MM.1S (cell line): Measurements from ENCODE around the gene DCLK1.

Source experiments
- DNase-seq: peaks from one replicate; pipeline ENCODE4 v3.0.0-alpha.2; 2015
- H2AFZ ChIP-seq: fragments of 300-600 bp; sonication (generic); 2 replicates; pipeline ENCODE4 v1.6.0; 2016; ENCODE audit warnings: antibody characterized with exemption, low read length
- H3F3A ChIP-seq: fragments of 300-600 bp; sonication (generic); 2 replicates; pipeline ENCODE4 v1.6.1; 2016; ENCODE audit warnings: mild to moderate bottlenecking, antibody characterized with exemption, low read length, moderate library complexity, mixed read lengths; ENCODE audit not compliant: insufficient read depth
- H3K27ac ChIP-seq: fragments of 300-600 bp; sonication (generic); 2 replicates; pipeline ENCODE4 v1.5.1; 2016; ENCODE audit warnings: mild to moderate bottlenecking, low read length
- H3K27me3 ChIP-seq: fragments of 300-600 bp; sonication (generic); replicated peaks from 2 replicates; pipeline ENCODE4 v1.6.0; 2016; ENCODE audit warnings: low read length; ENCODE audit not compliant: insufficient read depth
- H3K36me3 ChIP-seq: fragments of 300-600 bp; sonication (generic); replicated peaks from 2 replicates; pipeline ENCODE4 v1.6.1; 2016; ENCODE audit warnings: mild to moderate bottlenecking, low read length, mixed read lengths; ENCODE audit not compliant: insufficient read depth
- H3K4me1 ChIP-seq: fragments of 300-600 bp; sonication (generic); 2 replicates; pipeline ENCODE4 v1.6.1; 2016; ENCODE audit warnings: low read length, mixed read lengths
- H3K4me2 ChIP-seq: fragments of 300-600 bp; sonication (generic); 2 replicates; pipeline ENCODE4 v1.6.0; 2016; ENCODE audit warnings: low read depth, low read length
- H3K4me3 ChIP-seq: fragments of 300-600 bp; sonication (generic); 2 replicates; pipeline ENCODE4 v1.5.1; 2016; ENCODE audit warnings: low read length, mixed read lengths
- H3K79me2 ChIP-seq: fragments of 300-600 bp; sonication (generic); 2 replicates; pipeline ENCODE4 v1.6.1; 2016; ENCODE audit warnings: mixed run types, low read length, mixed read lengths
- H3K9ac ChIP-seq: fragments of 300-600 bp; sonication (generic); 2 replicates; pipeline ENCODE4 v1.6.1; 2016; ENCODE audit warnings: low read length, mixed read lengths
- H3K9me2 ChIP-seq: fragments of 300-600 bp; sonication (generic); replicated peaks from 2 replicates; pipeline ENCODE4 v1.6.1; 2016; ENCODE audit warnings: mild to moderate bottlenecking, low read length, mixed read lengths; ENCODE audit not compliant: insufficient read depth
- H3K9me3 ChIP-seq: fragments of 300-600 bp; sonication (generic); replicated peaks from 2 replicates; pipeline ENCODE4 v1.6.1; 2016; ENCODE audit warnings: mild to moderate bottlenecking, low read length, mixed read lengths; ENCODE audit not compliant: insufficient read depth
- H4K20me1 ChIP-seq: fragments of 300-600 bp; sonication (generic); 2 replicates; pipeline ENCODE4 v1.6.1; 2016; ENCODE audit warnings: mild to moderate bottlenecking, low read length, moderate library complexity, mixed read lengths; ENCODE audit not compliant: insufficient read depth
- CTCF ChIP-seq: fragments of 300-600 bp; sonication (generic); IDR thresholded peaks from 2 replicates; pipeline ENCODE4 v1.5.1; 2016; ENCODE audit warnings: antibody characterized with exemption, low read length, mixed read lengths
- EZH2 ChIP-seq: fragments of 300-600 bp; sonication (generic); optimal IDR thresholded peaks from 2 replicates; pipeline ENCODE3; 2017; ENCODE audit warnings: low read depth, mild to moderate bottlenecking, antibody characterized with exemption, low read length, mixed read lengths
- EZH2phosphoT487 ChIP-seq: fragments of 300-600 bp; sonication (generic); IDR thresholded peaks from 2 replicates; pipeline ENCODE4 v1.6.1; 2018; ENCODE audit warnings: antibody characterized with exemption, low read length

Gene DCLK1

GRCh38 chr13:35839806-35840205 is 291.4 kb downstream of the DCLK1 start:
- Histone ChIP-seq H3K9me3 (no peaks in the 10 kb centered on the region), H3K4me2 (no peak overlapping the region), H2AFZ (no peak overlapping the region), H3K79me2 (no peaks in the 10 kb centered on the region), H3K27ac (no peak overlapping the region), H3K4me1 (no peaks in the 10 kb centered on the region), H3K4me3 (no peak overlapping the region), H3F3A (no peaks in the 10 kb centered on the region), H3K9me2 (no peaks in the 10 kb centered on the region), H3K27me3 (no peaks in the 10 kb centered on the region), H3K9ac (no peak overlapping the region), H4K20me1 (no peaks in the 10 kb centered on the region), H3K36me3 (no peaks in the 10 kb centered on the region)
- no peak for DNase-seq
- TF ChIP-seq EZH2 = no peak

- Histone ChIP-seq H3K79me2 (no peaks in the 10 kb centered on the region), H3K4me2 (no peak overlapping the region), H4K20me1 (no peaks in the 10 kb centered on the region), H3F3A (no peaks in the 10 kb centered on the region), H3K9me2 (no peaks in the 10 kb centered on the region), H3K36me3 (no peaks in the 10 kb centered on the region), H3K27me3 (no peaks in the 10 kb centered on the region), H3K4me1 (no peaks in the 10 kb centered on the region), H3K27ac (no peak overlapping the region), H3K4me3 (no peak overlapping the region), H3K9ac (no peak overlapping the region), H3K9me3 (no peaks in the 10 kb centered on the region), H2AFZ (no peak overlapping the region)
- no peak for DNase-seq
- no peak for TF ChIP-seq EZH2
- TF ChIP-seq CTCF = no peak
- no peak for TF ChIP-seq EZH2phosphoT487
These were observed 292.8 kb downstream of the DCLK1 start for GRCh38 chr13:35838356-35838755.

GRCh38 chr13:35836446-35836845 is 294.7 kb downstream of the DCLK1 start:
- no peaks in the 10 kb centered on the region for H3F3A ChIP-seq
- no peaks in the 10 kb centered on the region for H3K9me2 ChIP-seq
- H3K4me2 ChIP-seq = no peak overlapping the region
- H3K27ac ChIP-seq = no peak overlapping the region
- TF ChIP-seq EZH2phosphoT487 = no peak
- no peak for TF ChIP-seq CTCF
- TF ChIP-seq EZH2 = no peak
- H3K27me3 ChIP-seq = no peaks in the 10 kb centered on the region
- H3K36me3 ChIP-seq = no peaks in the 10 kb centered on the region
- DNase-seq = no peak
- no peaks in the 10 kb centered on the region for H3K4me1 ChIP-seq
- no peaks in the 10 kb centered on the region for H3K79me2 ChIP-seq
- H3K9me3 ChIP-seq = no peaks in the 10 kb centered on the region
- H2AFZ ChIP-seq = no peak overlapping the region
- no peaks in the 10 kb centered on the region for H4K20me1 ChIP-seq
- H3K4me3 ChIP-seq = no peak overlapping the region
- H3K9ac ChIP-seq = no peak overlapping the region

DNA sequence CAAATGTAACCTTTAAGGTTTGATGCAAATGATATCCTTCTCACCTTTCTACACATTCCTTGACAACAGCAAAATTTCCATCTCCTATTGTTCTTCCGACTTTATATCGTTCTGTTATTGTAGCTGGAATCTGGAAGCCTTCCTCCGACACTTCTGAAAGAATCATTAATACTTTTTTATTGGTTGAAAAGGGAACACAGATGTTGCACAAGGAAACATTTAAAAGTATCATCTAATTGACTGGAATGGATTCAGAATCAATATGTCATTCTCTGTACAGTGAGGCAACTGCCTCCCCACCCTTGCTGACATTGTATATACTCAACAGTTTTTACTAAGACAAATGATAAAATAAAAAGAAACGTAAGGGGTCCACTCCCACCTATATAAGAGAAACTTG is 295.2 kb downstream of the DCLK1 start:
- Histone ChIP-seq H3K27me3 (no peaks in the 10 kb centered on the region), H3F3A (no peaks in the 10 kb centered on the region), H3K9ac (no peak overlapping the region), H3K36me3 (no peaks in the 10 kb centered on the region), H3K9me2 (no peaks in the 10 kb centered on the region), H3K27ac (no peak overlapping the region), H4K20me1 (no peaks in the 10 kb centered on the region), H3K9me3 (no peaks in the 10 kb centered on the region), H3K4me1 (no peaks in the 10 kb centered on the region), H3K4me3 (no peak overlapping the region), H2AFZ (no peak overlapping the region), H3K79me2 (no peaks in the 10 kb centered on the region), H3K4me2 (no peak overlapping the region)
- no peak for TF ChIP-seq EZH2phosphoT487
- no peak for TF ChIP-seq CTCF
- TF ChIP-seq EZH2 = no peak
- DNase-seq = no peak
